HG02973 (cell line): ENCODE measurements around the gene TMEM154.

ENCODE experiments used
- ATAC-seq: cut with Tn5 transposase; IDR thresholded peaks from one replicate; pipeline ENCODE4 v1.9.1; 2021; ENCODE audit warnings: moderate library complexity; ENCODE audit not compliant: unreplicated experiment

The TMEM154 gene

GRCh38 chr4:152571296-152571695 is 108.5 kb downstream of the TMEM154 start:
- ATAC-seq = no peak
